HK-2 (cell line): ENCODE measurements around the gene GNA12.
A peak's percentile ranks its signal among the peaks of the same experiment; 100 is the strongest.
"Not testable (repeated sequence)": the region's sequence is repeated elsewhere in the genome, so short reads cannot be mapped to it uniquely, and the experiment has no call there.

Experiments used
- DNase-seq: peaks from one replicate; pipeline ENCODE4 v3.0.0-alpha.2; 2018; ENCODE audit not compliant: unreplicated experiment

GNA12 gene

GRCh38 chr7:2728316-2729030, 115.6 kb downstream of the GNA12 start:
- DNase-seq, result no peak

GRCh38 chr7:2727206-2727605, 116.9 kb downstream of the GNA12 start:
- DNase-seq, result not testable (repeated sequence)

- no peak for DNase-seq
These were observed 117.6 kb downstream of the GNA12 start for GRCh38 chr7:2726316-2727018.

- no peak for DNase-seq
These were observed 118.7 kb downstream of the GNA12 start for GRCh38 chr7:2725178-2726105.

GRCh38 chr7:2724453-2725177, 119.5 kb downstream of the GNA12 start:
- DNase-seq, result no peak

- DNase-seq, result not testable (repeated sequence)
These were observed 120.1 kb downstream of the GNA12 start for GRCh38 chr7:2724036-2724435.

GRCh38 chr7:2723138-2723850, 120.8 kb downstream of the GNA12 start:
- no peak for DNase-seq

- no peak for DNase-seq
These were observed 121.5 kb downstream of the GNA12 start for GRCh38 chr7:2722591-2722990.

GRCh38 chr7:2721842-2722241, 122.3 kb downstream of the GNA12 start:
- DNase-seq, result no peak

GRCh38 chr7:2720024-2720423, 124.1 kb downstream of the GNA12 start:
- no peak for DNase-seq

- peak; percentile 40 for DNase-seq
These were observed 125.1 kb downstream of the GNA12 start for GRCh38 chr7:2719007-2719406.

GRCh38 chr7:2718296-2718965, 125.7 kb downstream of the GNA12 start:
- no peak for DNase-seq

GRCh38 chr7:2717293-2718261, 126.5 kb downstream of the GNA12 start:
- DNase-seq, result no peak

GRCh38 chr7:2716906-2717292, 127.2 kb downstream of the GNA12 start:
- no peak for DNase-seq

- DNase-seq, result no peak
These were observed 127.6 kb downstream of the GNA12 start for GRCh38 chr7:2716488-2716887.

GRCh38 chr7:2715341-2716231, 128.5 kb downstream of the GNA12 start:
- no peak for DNase-seq

GRCh38 chr7:2714636-2715035, 129.5 kb downstream of the GNA12 start:
- DNase-seq, result no peak

- no peak for DNase-seq
These were observed 130.1 kb downstream of the GNA12 start for GRCh38 chr7:2713978-2714377.
